NCI-H748 treated with DMSO at 0.1 percent for 48 hours (cell line): ENCODE results near the gene LARP4.

Experiments
- DNase-seq: peaks from one replicate; lab custom pipeline; 2025; lab: John Stamatoyannopoulos, UW

LARP4 gene

DNA sequence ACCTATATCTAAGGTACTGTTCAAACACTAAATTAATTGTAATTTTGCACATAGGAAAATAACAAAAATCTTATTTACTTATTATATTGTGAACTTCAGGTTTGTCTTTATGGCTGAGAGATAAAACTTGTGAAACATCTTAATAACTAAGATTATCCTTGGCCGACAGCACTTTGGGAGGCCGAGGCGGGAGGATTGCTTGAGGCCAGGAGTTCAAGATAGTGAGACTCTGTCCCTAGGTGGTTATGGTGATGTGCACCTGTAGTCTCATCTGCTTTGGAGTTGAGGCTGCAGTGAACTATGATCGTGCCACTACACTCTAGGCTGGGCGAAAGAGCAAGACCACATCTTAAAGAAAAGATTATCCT is 126.7 kb downstream of the LARP4 start:
- no peak for DNase-seq

DNA sequence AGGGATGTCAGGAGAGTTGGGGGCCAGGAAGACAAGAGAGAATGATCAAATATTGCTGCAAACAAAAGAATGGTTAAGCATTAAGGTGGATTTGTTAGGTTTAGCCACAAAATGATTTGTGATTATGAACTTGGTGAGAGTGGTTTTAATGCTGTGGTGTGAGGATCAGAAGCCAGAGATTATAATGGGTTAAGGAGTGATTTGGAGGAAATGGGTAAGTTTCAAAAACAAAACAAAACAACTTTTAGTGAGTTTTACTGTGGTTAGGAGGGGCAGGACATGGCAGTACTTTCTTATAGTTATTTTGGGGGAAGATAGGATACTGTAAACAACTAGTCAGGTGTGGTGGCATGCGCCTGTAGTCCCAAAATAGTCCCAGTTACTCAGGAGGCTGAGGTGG is 128.1 kb downstream of the LARP4 start:
- DNase-seq: no peak

- DNase-seq: no peak
Observed at GRCh38 chr12:50529345-50529744, 128.7 kb downstream of the LARP4 start.
